Smooth muscle cell (in vitro differentiated cells): ENCODE results near the gene KCNIP1. TPM values are rescaled to one million over a fixed set of nuclear protein-coding genes. Genes with fewer than 3 reads are reported as not detected.

Experiments
- DNase-seq: peaks from one replicate; lab custom pipeline; 2025; ENCODE audit not compliant: unreplicated experiment; lab: John Stamatoyannopoulos, UW
- H2AFZ ChIP-seq: fragments of 200-600 bp; sonication (generic); 2 replicates; pipeline ENCODE4 v1.6.0; 2016; ENCODE audit warnings: antibody characterized with exemption, low read depth, mild to moderate bottlenecking
- H3F3A ChIP-seq: fragments of 200-600 bp; sonication (generic); 2 replicates; pipeline ENCODE4 v1.6.0; 2017; ENCODE audit warnings: antibody characterized with exemption, low read depth
- H3K27ac ChIP-seq: fragments of 200-600 bp; sonication (generic); 2 replicates; pipeline ENCODE4 v1.5.1; 2016; ENCODE audit warnings: low read depth, mild to moderate bottlenecking
- H3K27me3 ChIP-seq: fragments of 200-600 bp; sonication (generic); 2 replicates; pipeline ENCODE4 v1.6.1; 2016; ENCODE audit warnings: low read depth, mild to moderate bottlenecking
- H3K36me3 ChIP-seq: fragments of 200-600 bp; sonication (generic); 2 replicates; pipeline ENCODE4 v1.5.1; 2016; ENCODE audit warnings: low read depth
- H3K4me1 ChIP-seq: fragments of 200-600 bp; sonication (generic); 2 replicates; pipeline ENCODE4 v1.5.1; 2016; ENCODE audit warnings: low read depth
- H3K4me2 ChIP-seq: fragments of 200-600 bp; sonication (generic); 2 replicates; pipeline ENCODE4 v1.6.0; 2016; ENCODE audit warnings: mild to moderate bottlenecking
- H3K4me3 ChIP-seq: fragments of 200-600 bp; sonication (generic); 2 replicates; pipeline ENCODE4 v1.5.1; 2016; ENCODE audit warnings: mild to moderate bottlenecking
- H3K79me2 ChIP-seq: fragments of 200-600 bp; sonication (generic); 2 replicates; pipeline ENCODE4 v1.6.0; 2016; ENCODE audit warnings: low read depth, mild to moderate bottlenecking
- H3K9ac ChIP-seq: fragments of 200-600 bp; sonication (generic); 2 replicates; pipeline ENCODE4 v1.6.0; 2016; ENCODE audit warnings: low read depth
- H3K9me3 ChIP-seq: fragments of 200-600 bp; sonication (generic); replicated peaks from 2 replicates; pipeline ENCODE4 v1.5.1; 2016; ENCODE audit warnings: low read depth
- H4K20me1 ChIP-seq: fragments of 200-600 bp; sonication (generic); 2 replicates; pipeline ENCODE4 v1.6.0; 2016; ENCODE audit warnings: low read depth
- WGBS: methylation state at CpG from one replicate; pipeline ENCODE4 v1.1.7; 2016; ENCODE audit warnings: low lambda C conversion rate; 5-methylcytosine and 5-hydroxymethylcytosine counted together
- polyA plus RNA-seq: library from polyadenylated mRNA; unstranded; fragments of >200 nt; fragmentation: Nextera tagmentation; extraction: Ambion mirVana; gene quantifications from 2 replicates; pipeline ENCODE4 v1.2.1, GENCODE V29; 2016
- total RNA-seq: library from RNA; depleted of rRNA; stranded (reverse); fragments of >200 nt; gene quantifications from 2 replicates; pipeline ENCODE4 v1.2.3, GENCODE V29; 2014
- TF ChIP-seq, protein P1 (sequence below): fragments of 200-600 bp; sonication (generic); IDR thresholded peaks from 2 replicates; pipeline ENCODE4 v1.5.1; 2017; ENCODE audit warnings: borderline replicate concordance, mild to moderate bottlenecking, antibody characterized with exemption; ENCODE audit not compliant: insufficient read depth, poor library complexity, severe bottlenecking

Gene KCNIP1
- total and polyA plus RNA-seq, 2 experiments from 2014 or later: 0.50 TPM; not detected in 1

DNA sequence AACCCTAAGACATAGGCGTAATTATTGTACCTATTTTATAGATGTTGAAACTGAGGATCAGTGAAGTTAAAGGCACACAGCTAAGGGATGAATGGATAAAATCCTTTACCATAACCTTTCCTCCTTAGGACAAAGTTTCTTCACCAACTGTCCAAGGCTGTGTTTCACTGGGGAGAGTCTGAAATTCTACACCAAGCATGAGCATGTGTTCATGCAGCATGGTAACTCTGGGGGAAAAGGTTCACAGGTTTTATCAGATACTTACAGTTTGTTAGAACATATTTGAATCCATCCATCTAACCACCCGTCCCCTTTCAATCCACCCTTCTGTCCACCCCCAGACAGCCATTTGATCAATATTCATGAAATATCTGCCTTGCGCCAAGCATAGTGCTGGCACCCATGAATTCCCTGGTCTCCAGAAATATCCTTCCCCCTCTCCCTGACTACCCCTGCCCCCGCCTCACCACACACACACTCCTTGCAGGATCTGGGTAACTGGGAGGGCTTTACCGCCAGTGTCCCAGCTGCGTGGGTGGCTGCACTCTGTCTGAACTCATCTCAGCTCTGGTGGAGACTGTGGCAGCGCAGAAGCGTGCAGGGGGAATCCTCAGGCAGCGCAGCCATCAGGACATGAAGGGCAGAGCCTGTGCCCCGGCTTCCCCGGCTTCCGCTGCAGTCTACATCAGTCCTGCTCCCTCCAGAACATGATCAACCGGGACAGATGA is 6.3 kb upstream of the KCNIP1 start:
- Histone ChIP-seq H3K4me3 (no peak overlapping the region), H2AFZ (no peak overlapping the region), H3K4me2 (peak overlapping the region; percentile 19), H3K4me1 (peaks cover 10% of the 10 kb centered on the region), H3K9ac (no peak overlapping the region), H3K27me3 (peaks cover 49% of the 10 kb centered on the region), H3F3A (no peaks in the 10 kb centered on the region), H4K20me1 (no peaks in the 10 kb centered on the region), H3K9me3 (no peaks in the 10 kb centered on the region), H3K79me2 (no peaks in the 10 kb centered on the region), H3K27ac (no peak overlapping the region), H3K36me3 (no peaks in the 10 kb centered on the region)
- peak; percentile 6 for DNase-seq
- WGBS: 57% methylated on average over 13 of the region's 13 CpGs
- TF ChIP-seq, protein P1, sequence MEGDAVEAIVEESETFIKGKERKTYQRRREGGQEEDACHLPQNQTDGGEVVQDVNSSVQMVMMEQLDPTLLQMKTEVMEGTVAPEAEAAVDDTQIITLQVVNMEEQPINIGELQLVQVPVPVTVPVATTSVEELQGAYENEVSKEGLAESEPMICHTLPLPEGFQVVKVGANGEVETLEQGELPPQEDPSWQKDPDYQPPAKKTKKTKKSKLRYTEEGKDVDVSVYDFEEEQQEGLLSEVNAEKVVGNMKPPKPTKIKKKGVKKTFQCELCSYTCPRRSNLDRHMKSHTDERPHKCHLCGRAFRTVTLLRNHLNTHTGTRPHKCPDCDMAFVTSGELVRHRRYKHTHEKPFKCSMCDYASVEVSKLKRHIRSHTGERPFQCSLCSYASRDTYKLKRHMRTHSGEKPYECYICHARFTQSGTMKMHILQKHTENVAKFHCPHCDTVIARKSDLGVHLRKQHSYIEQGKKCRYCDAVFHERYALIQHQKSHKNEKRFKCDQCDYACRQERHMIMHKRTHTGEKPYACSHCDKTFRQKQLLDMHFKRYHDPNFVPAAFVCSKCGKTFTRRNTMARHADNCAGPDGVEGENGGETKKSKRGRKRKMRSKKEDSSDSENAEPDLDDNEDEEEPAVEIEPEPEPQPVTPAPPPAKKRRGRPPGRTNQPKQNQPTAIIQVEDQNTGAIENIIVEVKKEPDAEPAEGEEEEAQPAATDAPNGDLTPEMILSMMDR: no peak

DNA sequence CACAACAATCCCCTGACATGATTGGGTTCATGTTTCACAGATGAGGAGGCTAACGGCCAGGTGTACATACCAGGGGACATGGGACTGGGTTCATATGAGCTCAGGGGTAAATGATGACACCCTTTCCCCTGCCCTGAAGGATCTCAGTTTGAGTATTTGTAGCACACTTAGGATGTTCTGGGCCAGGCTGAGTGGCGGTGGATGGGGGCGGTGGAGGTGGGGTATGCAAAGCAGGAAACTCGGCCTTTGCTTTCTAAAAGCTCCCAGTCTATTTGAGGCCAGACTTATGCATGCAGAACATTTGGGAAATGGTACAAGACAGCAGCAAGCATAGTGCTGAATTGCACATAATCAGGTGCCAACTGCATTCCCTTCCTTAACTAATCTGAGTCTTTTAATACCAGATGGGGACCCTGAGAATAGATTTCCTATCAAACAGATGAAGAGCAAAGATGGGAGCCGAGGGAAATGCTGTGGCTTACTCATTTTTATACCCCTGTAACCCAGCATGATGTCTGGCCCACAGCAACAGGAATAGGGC is 4.9 kb upstream of the KCNIP1 start:
- no peaks in the 10 kb centered on the region for H3K9me3 ChIP-seq
- H3K4me1 ChIP-seq: peaks cover 10% of the 10 kb centered on the region
- no peaks in the 10 kb centered on the region for H4K20me1 ChIP-seq
- H3F3A ChIP-seq: no peaks in the 10 kb centered on the region
- H3K4me3 ChIP-seq: no peak overlapping the region
- TF ChIP-seq, protein P1: no peak
- H3K79me2 ChIP-seq: no peaks in the 10 kb centered on the region
- no peak overlapping the region for H3K27ac ChIP-seq
- H3K9ac ChIP-seq: no peak overlapping the region
- peaks cover 56% of the 10 kb centered on the region for H3K27me3 ChIP-seq
- DNase-seq: no peak
- H2AFZ ChIP-seq: no peak overlapping the region
- no peak overlapping the region for H3K4me2 ChIP-seq
- 77% methylated on average over 5 of the region's 5 CpGs for WGBS
- no peaks in the 10 kb centered on the region for H3K36me3 ChIP-seq

DNA sequence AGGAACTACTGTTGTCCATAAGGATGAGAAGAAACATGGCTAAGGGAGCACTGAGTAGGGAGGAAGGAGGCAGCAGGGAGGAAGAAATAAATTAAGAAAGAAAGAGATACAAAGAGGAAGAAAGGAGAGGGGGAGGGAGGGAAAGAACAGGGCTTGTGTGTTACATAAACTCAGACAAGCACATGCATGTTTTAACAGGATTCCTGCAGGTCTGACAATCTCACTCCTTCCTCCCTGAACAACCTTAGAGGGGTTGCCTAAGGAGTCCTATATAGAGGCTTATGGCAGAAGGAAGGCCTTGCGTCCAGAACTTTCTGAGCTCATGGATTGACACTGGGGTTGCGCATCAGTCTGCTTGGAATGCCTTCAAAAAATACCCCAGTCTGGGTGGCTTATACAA is 4.2 kb upstream of the KCNIP1 start:
- TF ChIP-seq, protein P1: no peak
- no peak overlapping the region for H3K27ac ChIP-seq
- no peak overlapping the region for H2AFZ ChIP-seq
- H3K9me3 ChIP-seq: no peaks in the 10 kb centered on the region
- H3K4me2 ChIP-seq: no peak overlapping the region
- no peak overlapping the region for H3K4me3 ChIP-seq
- H3K27me3 ChIP-seq: peaks cover 57% of the 10 kb centered on the region
- no peaks in the 10 kb centered on the region for H3K36me3 ChIP-seq
- H3K9ac ChIP-seq: no peak overlapping the region
- WGBS: 97% methylated on average over 2 of the region's 2 CpGs
- peaks cover 15% of the 10 kb centered on the region for H3K4me1 ChIP-seq
- H3F3A ChIP-seq: no peaks in the 10 kb centered on the region
- DNase-seq: no peak
- no peaks in the 10 kb centered on the region for H4K20me1 ChIP-seq
- no peaks in the 10 kb centered on the region for H3K79me2 ChIP-seq
